HG03060 (cell line): ENCODE results near the gene B4GALT5.
"Not testable (repeated sequence)": the region's sequence is repeated elsewhere in the genome, so short reads cannot be mapped to it uniquely, and the experiment has no call there.

Source experiments
- ATAC-seq: cut with Tn5 transposase; IDR thresholded peaks from one replicate; pipeline ENCODE4 v1.9.1; 2021; ENCODE audit warnings: low read depth, moderate number of reproducible peaks; ENCODE audit not compliant: unreplicated experiment

Gene B4GALT5

DNA sequence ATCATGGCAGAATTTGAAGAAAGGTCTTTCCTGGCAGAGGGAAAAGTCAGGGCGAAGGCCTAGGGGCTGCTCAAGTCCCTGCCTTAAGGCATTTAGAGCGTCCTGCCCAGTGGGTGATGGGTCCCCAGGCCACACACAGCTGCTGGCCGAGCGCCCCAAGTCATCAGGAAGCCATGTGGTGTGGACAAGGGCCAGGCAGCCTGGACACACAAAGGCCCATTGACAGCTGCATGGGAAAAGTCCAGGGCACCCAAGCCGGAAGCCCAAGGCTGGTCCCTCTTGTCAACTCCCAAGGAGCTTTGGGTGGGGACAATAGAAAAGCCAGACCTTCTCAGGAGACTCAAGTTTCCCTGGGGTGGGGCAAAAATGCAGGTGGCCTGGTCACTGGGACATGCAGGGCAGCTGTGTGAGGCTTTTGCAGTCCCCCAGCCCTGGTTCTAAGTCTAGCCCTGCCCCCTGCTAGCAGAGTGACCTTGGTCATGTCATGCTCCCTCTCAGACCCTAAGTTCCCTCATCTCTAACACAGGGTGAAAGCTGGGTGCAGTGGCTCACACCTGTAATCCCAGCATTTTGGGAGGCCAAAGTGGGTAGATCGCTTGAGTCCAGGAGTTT is 101.4 kb downstream of the B4GALT5 start:
- no peak for ATAC-seq

- ATAC-seq = not testable (repeated sequence)
Measured at GRCh38 chr20:49611539-49612126, 102.0 kb downstream of the B4GALT5 start.

GRCh38 chr20:49610691-49611538 is 102.8 kb downstream of the B4GALT5 start:
- ATAC-seq = peak; percentile 43

GRCh38 chr20:49608752-49609670 is 104.7 kb downstream of the B4GALT5 start:
- ATAC-seq = no peak

GRCh38 chr20:49607568-49607967 is 106.1 kb downstream of the B4GALT5 start:
- ATAC-seq = no peak

- no peak for ATAC-seq
Measured at GRCh38 chr20:49603209-49603627, 110.5 kb downstream of the B4GALT5 start.

- ATAC-seq = no peak
Measured at GRCh38 chr20:49602345-49603208, 111.1 kb downstream of the B4GALT5 start.

GRCh38 chr20:49601153-49601924 is 112.3 kb downstream of the B4GALT5 start:
- ATAC-seq = no peak

GRCh38 chr20:49599746-49600113 is 113.9 kb downstream of the B4GALT5 start:
- no peak for ATAC-seq

- no peak for ATAC-seq
Measured at GRCh38 chr20:49597825-49598395, 115.8 kb downstream of the B4GALT5 start.

DNA sequence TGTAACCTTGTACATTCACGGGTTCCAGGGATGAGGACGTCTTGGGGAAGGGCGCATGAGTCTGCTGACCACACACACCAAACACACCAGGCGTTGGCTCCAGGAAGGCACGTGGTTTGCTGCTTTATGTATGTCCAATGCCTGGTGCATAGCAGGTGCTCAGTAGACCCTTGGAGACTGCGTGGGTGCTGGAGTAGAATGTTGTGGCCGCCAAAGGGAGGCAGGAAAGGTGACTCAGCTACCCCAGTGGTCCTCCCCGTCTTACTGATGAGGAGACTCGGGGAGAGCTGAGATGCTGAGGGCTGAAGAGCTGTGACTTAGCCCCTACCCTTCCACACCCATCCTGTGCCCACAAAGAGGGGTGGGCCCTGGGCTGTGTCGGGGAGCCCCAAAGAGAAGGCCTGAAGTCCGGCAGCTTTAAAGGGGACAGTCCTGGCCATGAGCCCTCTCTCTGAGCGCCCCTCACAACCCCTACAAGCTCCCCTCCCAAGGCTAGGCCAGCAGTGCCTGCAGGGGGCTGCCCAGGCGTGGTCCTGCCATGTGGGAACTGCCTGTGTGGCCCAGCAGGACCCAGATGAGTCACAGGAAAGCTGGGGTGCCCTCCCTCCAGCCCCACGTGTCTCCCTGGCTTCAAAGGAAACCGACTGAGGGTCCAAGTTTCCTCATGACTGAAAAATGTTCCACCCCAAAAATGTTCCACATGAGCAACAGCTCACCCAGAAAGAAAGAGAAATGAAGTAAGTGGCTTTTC is 117.7 kb downstream of the B4GALT5 start:
- ATAC-seq = no peak

DNA sequence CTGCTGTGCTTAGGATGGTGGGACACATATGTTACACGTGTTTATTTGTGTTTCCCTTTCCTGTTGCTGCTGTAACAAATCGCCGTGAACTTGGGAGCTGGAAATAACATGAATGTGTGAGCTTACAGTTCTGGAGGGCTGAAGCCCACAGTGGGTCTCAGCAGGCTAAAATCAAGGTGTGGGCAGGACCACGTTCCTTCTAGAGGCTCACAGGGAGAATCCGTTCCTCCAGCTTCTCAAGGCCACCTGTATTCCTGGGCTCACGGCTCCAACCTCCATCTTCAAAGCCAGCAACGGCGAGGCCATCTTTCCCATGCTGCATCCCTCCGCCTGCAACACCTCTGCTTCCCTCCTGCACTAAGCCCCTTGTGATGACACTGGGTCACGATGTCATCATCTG is 118.3 kb downstream of the B4GALT5 start:
- ATAC-seq = no peak

- no peak for ATAC-seq
Measured at GRCh38 chr20:49594931-49595315, 118.8 kb downstream of the B4GALT5 start.

DNA sequence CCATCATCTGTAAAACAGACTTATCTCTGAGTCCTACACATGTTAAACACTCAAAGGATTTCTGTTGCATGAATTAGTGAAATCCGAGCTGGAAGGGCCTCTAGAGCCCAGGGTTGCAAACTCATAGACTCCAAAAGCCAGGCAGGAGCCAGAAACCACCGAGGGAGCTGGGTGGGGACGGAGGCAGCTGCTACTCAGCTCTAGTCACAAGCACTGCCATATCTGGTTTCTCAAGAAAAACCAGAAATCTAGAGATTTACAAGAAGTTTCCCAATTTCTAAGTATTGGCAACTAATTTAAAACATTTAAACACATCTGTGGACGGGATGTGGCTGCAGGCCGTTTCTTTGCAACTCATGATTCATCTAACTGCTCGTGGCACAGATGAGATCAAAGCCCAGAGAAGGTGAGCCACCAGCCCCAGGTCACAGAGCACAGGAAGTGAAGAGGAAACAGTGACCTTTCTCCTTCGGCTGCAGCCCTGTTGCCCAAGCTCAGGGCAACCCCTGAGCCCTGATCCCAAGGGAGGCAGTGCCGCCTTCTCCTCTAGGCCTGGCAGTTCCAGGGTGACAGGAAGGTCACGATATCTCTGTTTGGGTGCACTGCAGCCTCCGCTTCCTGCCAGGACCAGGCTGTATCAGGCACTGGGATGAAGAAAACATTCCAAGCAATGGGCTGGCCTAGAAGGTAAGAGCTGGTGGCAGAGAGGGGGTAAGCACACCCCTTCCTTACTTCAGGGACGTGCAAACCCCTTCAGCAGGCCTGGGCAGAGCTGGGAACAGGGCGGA is 119.3 kb downstream of the B4GALT5 start:
- ATAC-seq = no peak

GRCh38 chr20:49593466-49594142 is 120.1 kb downstream of the B4GALT5 start:
- ATAC-seq = no peak

DNA sequence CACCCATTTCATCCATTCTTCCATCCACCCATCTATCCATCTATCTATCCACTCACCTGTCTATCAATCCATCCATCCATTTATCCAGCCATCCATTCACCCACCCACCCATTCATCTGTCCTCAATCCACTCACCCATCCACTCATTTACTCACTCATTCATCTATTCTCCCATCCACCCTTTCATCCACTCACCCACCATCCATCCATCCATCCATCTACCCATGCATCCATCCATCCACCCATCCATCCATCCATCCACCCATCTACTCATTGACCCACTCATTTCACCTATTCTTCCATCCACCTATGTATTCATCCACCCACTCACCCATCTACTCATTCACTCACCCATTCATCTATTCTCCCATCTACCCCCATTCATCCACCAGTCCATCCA is 121.6 kb downstream of the B4GALT5 start:
- ATAC-seq = no peak
